HCEC 1CT (cell line): Measurements from ENCODE around the gene SCLY.
"Not testable (repeated sequence)": the region's sequence is repeated elsewhere in the genome, so short reads cannot be mapped to it uniquely, and the experiment has no call there.

Source experiments
- DNase-seq: peaks from one replicate; pipeline ENCODE4 v3.0.0-alpha.2; 2017

SCLY gene

DNA sequence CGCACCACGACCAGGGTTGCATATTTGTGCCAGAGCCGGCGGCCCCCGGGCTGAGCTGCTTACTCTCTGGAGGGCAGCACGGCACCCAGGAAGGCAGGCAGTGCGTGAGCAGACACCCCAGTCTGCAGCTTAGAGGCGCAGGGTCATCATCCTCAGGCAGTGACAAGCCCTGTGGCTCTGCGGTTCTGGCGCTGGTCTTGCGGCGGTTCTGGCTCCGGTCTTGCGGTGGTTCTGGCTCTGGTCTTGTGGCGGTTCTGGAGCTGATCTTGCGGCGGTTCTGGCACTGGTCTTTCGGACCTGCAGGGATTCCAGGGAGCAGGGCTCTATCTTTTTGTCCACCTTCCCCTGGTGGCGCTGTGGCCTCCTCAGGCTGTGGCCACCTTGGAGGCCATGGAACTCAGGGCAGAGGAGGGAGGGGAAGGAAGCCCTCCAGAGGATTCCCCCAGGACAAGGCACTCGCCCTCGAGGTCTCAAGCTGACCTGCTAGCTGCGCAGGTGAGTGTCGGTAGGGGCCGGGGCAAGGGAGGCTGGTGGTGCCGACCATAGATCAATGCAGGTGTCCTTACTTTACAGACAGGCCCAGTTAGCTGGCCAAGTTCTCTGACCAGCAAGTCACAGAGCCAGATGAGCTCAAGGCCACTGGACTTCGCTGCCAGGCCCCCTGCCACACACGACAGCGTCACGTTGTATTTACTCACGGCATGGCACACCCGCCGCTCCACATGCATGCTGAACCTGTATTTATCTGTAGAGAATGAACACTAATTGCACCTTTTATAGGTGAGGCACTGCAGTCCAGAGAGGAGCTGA, 54.3 kb downstream of the SCLY start:
- no peak for DNase-seq

GRCh38 chr2:238115709-238116108, 54.9 kb downstream of the SCLY start:
- DNase-seq, result not testable (repeated sequence)

DNA sequence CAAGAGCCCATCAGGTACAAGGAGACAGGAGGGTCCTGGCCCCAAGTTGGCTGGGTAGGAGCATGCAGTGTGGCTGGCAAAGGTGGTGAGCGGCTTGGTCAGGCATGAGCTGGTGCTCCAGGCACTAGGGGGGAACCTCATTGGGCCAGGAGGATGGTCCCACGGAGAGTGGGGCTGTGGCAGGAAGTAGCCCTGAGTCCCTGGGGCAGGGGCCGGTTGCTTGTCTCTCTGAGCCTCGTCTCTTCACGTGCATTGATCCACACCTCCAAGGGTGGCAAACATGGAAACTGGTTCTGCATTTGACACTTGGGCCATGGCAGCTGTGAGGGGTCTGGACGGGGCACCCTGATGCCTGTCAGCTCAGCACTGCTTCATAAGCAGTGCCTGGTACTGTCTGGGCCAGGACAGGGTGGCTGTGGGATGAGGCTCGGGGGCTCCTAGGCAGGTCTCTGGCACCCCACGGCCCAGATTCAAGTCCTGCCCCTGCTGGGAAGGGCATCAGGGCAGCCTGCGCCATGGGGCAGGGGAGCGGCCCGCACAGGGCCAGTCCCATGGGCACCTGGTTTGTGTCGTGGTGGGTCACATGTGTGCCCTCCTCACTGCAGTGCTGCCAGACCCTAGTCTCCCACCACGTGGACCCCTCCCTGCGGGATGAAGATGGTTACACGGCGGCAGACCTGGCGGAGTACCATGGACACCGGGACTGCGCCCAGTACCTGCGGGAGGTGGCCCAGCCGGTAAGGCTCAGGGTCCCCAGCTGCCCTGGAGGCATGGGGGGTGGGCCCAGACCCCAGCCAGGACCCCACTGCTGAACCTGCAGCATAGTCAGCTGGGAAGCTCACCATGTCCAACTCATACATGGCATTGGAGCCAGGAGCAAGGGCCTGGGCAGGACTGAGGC, 55.7 kb downstream of the SCLY start:
- DNase-seq, result no peak

GRCh38 chr2:238117199-238118154, 56.7 kb downstream of the SCLY start:
- peak; percentile 8 for DNase-seq

DNA sequence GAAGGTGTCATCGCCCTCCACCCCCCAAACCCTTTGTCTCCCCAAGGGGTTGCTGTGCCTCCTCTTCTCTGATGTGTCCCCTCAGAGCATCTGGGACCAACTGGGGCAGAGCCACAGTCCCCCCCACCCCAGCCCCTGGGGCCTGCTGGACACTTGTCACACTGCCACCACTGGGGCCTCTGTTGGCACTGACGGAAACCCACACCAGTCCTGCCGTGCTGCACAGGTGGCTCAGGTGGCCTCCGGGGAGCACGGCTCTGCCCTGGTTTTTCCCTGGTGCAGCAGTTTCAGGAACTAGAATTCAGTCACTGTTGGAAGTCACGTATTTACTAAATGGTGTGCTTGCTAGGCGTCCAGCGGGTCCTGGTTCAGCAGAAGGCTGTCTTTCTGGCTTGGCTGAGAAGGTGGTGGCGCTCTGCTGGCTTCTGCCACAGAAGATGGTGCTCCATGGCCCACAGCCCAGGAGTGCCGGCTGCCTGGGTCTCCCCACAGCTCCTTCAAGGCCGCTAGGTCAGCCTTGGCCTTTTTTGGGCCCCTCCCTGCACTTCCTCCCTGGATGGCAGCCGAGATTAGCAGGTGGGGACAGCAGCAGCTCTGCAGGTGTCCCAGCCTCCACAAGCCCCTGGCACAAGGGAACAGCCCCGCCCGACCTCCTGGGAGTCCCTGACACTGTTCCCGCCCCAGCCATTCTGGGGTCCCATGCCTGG, 59.1 kb downstream of the SCLY start:
- DNase-seq, result no peak

GRCh38 chr2:238120463-238121298, 59.9 kb downstream of the SCLY start:
- DNase-seq, result no peak

DNA sequence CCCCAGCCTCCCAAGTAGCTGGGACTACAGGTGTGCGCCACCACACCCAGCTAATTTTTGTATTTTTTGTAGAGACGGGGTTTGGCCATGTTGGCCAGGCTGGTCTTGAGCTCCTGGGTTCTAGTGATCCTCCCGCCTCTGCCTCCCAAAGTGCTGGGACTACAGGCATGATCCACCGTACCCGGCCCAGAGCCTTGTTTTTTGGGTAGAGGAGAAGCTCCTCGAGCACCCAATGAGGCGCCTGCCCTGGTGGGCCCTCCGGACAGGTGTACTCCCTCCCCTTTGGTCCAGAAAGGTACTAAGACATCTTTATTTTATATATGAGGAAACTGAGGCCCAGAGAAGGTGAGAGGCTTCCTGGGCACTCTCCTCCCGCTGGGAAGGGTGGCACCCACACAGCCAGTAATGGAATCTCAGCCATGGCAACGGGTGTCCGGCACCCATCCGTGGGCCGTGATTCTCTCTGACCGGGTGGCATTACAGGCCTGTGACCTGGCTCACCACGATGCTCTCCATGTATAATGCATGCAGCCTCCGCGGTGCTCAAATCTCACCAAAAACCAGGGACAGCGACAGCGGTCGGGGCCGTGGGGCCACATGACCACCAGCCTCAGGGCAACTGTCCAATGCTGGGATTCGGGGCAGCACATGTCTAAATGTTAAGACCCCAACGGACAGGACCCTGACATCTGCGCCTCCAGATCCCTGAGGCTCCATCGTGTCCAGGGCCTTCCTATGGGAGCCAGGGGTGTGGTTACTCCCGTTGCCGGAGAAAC, 60.9 kb downstream of the SCLY start:
- no peak for DNase-seq

DNA sequence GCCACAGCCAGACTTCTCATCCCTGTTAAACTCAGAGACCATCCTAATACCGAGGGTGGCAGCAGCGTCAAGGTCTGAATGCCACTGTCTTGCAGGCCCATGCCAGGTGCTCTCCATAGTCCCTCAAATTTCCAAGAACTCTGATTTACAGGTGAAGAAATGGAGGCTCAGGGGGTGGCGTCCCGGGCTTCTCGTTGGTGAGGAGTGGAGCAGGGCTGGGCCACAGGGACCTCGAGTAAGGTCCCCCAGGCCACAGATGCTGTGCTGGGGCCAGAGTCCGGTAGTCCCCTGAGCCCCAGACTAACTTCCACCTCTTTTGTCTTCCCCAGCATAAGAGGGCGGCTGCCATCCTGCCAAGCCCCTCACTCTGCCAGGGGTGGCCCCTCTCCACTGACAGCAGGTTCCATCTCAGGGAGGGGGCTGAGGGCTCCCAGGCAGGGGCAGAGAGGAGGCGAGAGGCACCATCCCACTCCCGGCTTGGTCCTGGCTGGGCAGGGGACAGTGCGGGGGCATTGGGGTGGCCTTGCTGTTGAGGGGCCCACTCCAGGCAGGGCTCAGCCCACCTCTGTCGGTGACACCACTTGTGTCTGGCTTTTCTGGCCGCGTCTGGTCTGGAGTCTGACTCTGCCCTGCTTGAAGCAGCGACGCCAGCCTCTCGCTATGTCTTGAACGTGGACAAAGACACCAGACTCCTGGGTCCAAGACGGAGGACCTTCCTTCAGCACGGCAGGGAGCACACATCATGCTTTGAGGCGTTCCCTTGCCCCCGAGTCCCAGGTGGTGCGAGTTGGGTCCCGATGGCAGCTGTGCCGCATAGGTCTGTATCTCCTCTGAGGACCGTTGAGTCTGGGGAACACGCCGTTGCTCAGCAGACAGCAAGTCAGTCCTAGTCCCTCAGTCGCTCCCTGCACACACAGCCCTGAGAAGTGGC, 61.8 kb downstream of the SCLY start:
- no peak for DNase-seq

- no peak for DNase-seq
Measured at GRCh38 chr2:238123218-238123971, 62.6 kb downstream of the SCLY start.

DNA sequence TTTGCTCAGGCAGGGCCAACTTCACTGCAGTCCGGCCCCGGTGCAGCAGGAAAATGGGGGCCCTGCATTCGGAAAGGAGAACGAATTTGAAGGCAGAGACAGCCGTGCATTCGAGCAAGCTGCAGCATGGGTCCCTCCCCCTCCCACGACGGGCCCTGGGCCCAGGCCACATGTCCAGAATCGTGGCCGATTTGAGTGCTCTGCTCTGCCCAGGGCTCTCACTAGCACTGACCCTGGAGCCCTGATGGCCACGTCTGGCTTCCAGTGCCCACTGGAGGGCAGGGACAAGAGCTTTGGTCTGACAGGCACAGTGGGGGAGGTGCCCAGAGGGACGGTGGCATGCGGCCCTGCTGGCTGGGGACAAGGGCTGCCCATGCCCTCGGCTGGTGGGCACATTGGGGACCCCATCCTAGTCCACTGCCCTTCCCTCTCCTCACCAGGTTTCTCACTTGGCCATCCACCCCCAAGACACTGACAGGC, 63.2 kb downstream of the SCLY start:
- DNase-seq, result no peak

- DNase-seq, result no peak
Measured at GRCh38 chr2:238124488-238125126, 63.8 kb downstream of the SCLY start.

GRCh38 chr2:238125127-238125885, 64.5 kb downstream of the SCLY start:
- no peak for DNase-seq

DNA sequence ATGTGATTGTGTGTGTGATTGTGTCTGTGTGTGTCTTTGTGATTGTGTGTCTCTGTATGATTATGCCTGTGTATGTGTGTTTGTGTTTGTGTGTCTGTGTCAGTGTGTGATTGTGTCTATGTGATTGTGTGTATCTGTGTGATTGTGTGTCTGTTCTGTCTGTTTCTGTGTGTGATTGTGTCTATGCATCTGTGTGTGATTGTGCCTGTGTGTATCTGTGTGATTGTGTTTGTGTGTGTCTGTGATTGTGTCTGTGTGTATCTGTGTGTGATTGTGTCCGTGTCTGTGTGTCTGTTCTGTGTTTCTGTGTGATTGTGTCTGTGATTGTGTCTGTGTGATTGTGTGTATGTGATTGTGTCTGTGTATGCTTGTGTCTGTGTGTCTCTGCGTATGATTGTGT, 65.5 kb downstream of the SCLY start:
- no peak for DNase-seq

- no peak for DNase-seq
Measured at GRCh38 chr2:238126775-238127164, 66.0 kb downstream of the SCLY start.

- DNase-seq, result peak; percentile 67
Measured at GRCh38 chr2:238127165-238128060, 66.6 kb downstream of the SCLY start.

GRCh38 chr2:238128061-238128440, 67.2 kb downstream of the SCLY start:
- DNase-seq, result no peak
